Ascending aorta (tissue), 2 donors: ENCODE results near the gene HTN1. TPM values are rescaled to one million over a fixed set of nuclear protein-coding genes. Genes with fewer than 3 reads are reported as not detected.

ENCODE experiments used
- DNase-seq, 2 donors: peaks; one replicate each; pipeline ENCODE4 v3.0.0-alpha.2; 2019; ENCODE audit warnings: low spot score in 2 of 2
- H3K27ac ChIP-seq, 2 donors: fragments of 200-600 bp; sonication (generic); one replicate each; pipeline ENCODE4 v1.5.1; 2016 to 2017; ENCODE audit warnings: mild to moderate bottlenecking in 1 of 2
- H3K27me3 ChIP-seq: fragments of 200-600 bp; sonication (generic); one replicate; pipeline ENCODE4 v1.5.1; 2017
- H3K36me3 ChIP-seq, 2 donors: fragments of 200-600 bp; sonication (generic); one replicate each; pipeline ENCODE4 v1.5.1; 2016
- H3K4me1 ChIP-seq, 2 donors: fragments of 200-600 bp; sonication (generic); one replicate each; pipeline ENCODE4 v1.5.1; 2016 to 2017; ENCODE audit warnings: mild to moderate bottlenecking in 1 of 2
- H3K4me3 ChIP-seq, 2 donors: fragments of 200-600 bp; sonication (generic); one replicate each; pipeline ENCODE4 v1.5.1; 2016 to 2017; ENCODE audit warnings: mild to moderate bottlenecking in 1 of 2
- H3K9me3 ChIP-seq, 2 donors: fragments of 200-600 bp; sonication (generic); one replicate each; pipeline ENCODE4 v1.5.1; 2016
- CTCF ChIP-seq, 3 experiments: fragments of 200-600 bp in 2 of 3; fragments of 450-650 bp in 1 of 3; sonication (generic) in 2 of 3; IDR thresholded peaks; one replicate each; pipeline ENCODE4 v1.5.1; 2016 to 2019; ENCODE audit warnings: antibody characterized with exemption in 3 of 3, mild to moderate bottlenecking in 1 of 3, moderate library complexity in 1 of 3
- intact Hi-C: fragments of 100-400 bp; cut with DNase I; formaldehyde crosslinking; loops from one replicate; pipeline ENCODE4 v1.15.1; 2023
- total RNA-seq: library from RNA; depleted of rRNA; stranded (reverse); fragments of >200 nt; gene quantifications from one replicate; pipeline ENCODE4 v1.1.0, GENCODE V29; 2016

HTN1 gene
- total RNA-seq, 1 donor from 2014 or later = not detected

GRCh38 chr4:70099206-70099605, 49.0 kb downstream of the HTN1 start:
- H3K4me3 ChIP-seq = no peak overlapping the region
- no peak overlapping the region for H3K27ac ChIP-seq
- H3K4me1 ChIP-seq = no peaks in the 10 kb centered on the region
- no peak for DNase-seq
- intact Hi-C loops = no loop called here
- no peaks in the 10 kb centered on the region for H3K36me3 ChIP-seq
- no peaks in the 10 kb centered on the region for H3K9me3 ChIP-seq
- no peak for TF ChIP-seq CTCF (IDR thresholded peaks at IDR 0.05)
- H3K27me3 ChIP-seq = no peaks in the 10 kb centered on the region

Other genes with a start within 250 kb of the HTN1 start
- not detected for gene SULT1E1, start 190.3 kb upstream of the HTN1 start, total RNA-seq
- gene CSN1S1, start 119.4 kb upstream of the HTN1 start, total RNA-seq = not detected
- not detected for gene CSN2, start 84.7 kb upstream of the HTN1 start, total RNA-seq
- gene STATH, start 54.5 kb upstream of the HTN1 start, total RNA-seq = not detected
- gene HTN3, start 22.0 kb upstream of the HTN1 start, total RNA-seq = not detected
- gene PRR27, start 103.8 kb downstream of the HTN1 start, total RNA-seq = not detected
- gene ODAM, start 145.3 kb downstream of the HTN1 start, total RNA-seq = not detected
- gene FDCSP, start 175.7 kb downstream of the HTN1 start, total RNA-seq = not detected
- gene CSN3, start 192.2 kb downstream of the HTN1 start, total RNA-seq = not detected